Astrocyte of the hippocampus (primary cell): Measurements from ENCODE around the gene ZFX.

Source experiments
- DNase-seq: peaks from one replicate; pipeline ENCODE4 v3.0.0; 2011; ENCODE audit warnings: low read depth, low spot score

Gene ZFX

DNA sequence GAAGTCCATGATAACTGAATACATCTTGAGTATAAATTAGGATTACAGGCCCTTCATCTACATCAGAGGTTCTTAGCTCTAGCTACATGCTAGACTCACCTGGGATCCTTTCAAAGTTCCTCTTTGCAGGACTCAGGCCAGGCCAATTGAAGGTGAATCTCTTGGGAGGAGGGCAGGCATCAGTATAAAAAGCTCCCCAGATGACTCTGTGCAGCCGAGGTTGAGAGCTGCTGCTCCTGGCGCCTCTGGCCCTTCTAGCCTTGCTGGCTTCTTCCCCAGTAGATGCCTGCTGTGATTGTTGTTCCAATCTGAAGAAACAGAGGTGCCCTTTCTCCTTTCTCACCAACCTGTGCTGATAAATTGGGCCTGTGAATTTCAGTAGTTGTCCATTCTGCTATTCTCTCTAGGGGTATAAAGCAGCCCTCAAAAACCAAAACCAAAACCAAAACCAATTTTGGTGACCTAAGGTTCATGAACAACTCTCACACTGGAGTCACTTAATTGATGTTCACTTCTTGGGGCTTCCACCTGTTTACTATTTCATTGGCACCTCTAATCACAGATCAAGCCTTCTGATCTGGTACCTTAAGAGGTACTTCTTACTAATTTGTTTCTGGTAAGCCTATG lies 85.7 kb downstream of the ZFX start:
- DNase-seq: no peak

DNA sequence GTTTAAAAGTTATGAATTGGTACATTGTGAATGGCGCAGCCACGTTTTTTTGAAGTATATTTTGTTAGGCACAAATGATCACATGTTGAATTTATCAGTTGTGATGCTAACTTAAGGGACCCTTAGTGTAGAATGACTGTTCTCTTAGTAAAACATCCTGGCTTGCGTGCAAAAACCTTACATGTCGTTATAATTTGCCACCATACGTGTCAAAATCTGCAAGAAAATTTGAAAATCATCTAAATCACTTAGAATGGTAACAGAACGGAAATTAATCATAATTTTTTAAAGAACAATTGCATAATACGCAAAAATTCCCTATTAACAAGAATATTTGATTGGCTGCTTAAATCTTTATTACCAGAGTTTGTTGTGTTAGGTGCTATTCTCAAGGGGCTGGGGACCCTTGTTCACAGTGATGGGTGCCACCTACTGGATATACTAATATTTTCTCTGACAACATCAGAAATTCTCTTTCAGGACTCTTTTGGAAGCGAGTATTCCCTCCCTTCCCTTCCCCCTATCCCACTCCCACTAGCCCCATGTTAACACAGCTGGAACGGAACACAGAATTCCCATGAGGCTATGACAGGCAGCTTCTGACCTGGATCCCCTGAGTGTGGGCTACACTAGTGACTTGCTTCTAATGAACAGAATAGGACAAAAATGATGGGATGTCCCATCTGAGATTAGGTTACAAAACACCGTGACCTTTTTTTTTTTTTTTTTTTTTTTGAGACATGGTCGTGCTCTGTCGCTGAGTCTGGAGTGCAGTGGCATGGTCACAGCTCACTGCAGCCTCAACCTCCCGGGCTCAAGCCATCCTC lies 92.5 kb downstream of the ZFX start:
- peak; percentile 55 for DNase-seq

DNA sequence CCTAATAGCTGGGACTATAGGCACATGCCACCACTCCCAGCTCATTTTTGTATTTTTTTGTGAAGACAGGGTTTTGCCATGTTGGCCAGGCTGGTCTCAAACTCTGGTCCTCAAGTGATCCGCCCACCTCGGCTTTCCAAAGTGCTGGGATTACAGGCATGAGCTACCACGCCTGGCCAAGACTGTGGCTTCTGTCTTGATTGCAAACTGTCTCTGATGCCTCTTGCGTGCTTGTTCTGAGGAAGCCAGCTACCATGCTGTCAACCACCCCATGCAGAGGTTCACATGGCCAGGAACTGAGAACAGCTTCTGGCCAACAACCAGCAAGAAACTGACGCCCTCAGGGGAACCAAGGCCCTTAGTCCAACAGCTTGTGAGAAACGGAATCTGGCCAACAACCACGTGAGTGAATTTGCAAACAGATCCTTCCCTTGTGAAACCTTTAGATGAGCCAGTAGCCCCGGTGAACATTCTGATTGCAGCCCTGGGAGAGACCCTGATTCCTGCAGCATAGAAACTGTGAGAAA lies 93.2 kb downstream of the ZFX start:
- peak; percentile 42 for DNase-seq

GRCh38 chrX:24243188-24243587 lies 93.7 kb downstream of the ZFX start:
- no peak for DNase-seq

- DNase-seq: no peak
Measured at GRCh38 chrX:24243692-24244091, 94.2 kb downstream of the ZFX start.

DNA sequence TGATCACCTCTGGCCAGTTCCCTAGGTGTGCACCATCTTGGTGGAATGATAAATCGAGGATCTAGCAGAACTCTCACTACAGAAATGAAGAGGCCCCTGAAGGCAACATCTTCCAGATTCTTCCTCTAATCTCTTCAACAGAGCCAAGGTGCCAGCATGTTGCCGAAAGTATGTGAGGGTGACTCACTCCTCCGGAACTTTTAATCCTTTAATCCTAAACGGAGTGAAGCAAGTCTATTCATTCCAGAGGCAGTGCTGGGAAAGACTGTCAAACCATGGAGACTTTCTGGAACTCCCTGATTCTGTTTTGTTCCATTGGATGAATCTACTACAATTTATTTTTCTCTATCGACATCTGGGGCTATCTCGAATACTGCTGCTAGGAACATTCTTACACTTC lies 95.7 kb downstream of the ZFX start:
- peak; percentile 66 for DNase-seq

- DNase-seq: no peak
Measured at GRCh38 chrX:24248042-24248441, 98.5 kb downstream of the ZFX start.

GRCh38 chrX:24253030-24253429 lies 103.5 kb downstream of the ZFX start:
- DNase-seq: no peak

DNA sequence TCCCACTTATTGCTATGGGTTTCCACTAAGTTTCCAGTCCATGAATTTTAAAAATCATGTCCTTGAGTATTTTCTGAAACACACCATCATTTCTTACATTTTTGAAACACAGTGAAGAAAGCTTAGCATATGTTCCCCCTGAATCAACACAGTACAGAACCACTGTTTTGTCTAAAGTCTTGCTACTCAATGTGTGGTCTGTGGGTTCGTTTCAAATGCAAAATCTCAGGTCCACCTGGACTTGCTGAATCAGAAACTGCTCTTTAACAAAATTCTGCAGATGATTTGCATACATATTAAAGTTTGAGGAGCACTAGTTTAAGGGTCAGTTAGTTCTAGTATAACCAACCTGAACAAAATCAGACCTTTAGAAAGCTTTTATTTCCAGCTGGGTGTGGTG lies 103.9 kb downstream of the ZFX start:
- no peak for DNase-seq

- no peak for DNase-seq
Measured at GRCh38 chrX:24257011-24257410, 107.5 kb downstream of the ZFX start.

DNA sequence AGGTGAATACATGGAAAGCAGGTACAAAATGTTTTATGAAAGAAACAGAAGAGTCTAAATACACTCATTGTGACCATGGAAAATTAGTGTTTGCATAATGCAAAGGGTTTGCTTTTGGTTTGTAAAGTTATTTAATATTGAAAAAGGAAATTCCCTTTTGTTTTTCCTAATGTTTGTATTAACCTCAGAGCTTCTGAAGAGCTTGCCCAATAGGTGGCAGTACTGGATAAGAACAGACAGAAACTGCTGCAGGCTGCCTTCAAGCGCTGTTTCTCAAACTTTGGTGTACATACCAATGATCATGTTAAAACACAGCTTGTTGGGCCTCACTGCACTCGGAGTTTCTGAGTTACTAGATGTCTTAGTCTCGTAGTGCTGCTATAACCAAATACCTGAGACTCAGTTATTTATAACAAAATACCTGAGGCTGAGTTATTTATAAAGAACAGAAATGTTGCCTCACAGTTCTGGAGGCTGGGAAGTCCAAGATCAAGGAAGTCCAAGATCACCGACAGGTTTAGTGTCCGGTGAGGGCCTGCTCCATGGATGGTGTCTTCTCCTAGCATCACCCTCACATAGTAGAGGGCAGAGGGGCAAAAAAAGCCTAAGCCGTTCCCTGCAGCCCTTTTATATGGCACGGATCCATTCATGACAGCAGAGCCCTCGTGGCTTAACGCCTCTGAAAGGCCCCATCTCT lies 110.2 kb downstream of the ZFX start:
- peak; percentile 71 for DNase-seq

DNA sequence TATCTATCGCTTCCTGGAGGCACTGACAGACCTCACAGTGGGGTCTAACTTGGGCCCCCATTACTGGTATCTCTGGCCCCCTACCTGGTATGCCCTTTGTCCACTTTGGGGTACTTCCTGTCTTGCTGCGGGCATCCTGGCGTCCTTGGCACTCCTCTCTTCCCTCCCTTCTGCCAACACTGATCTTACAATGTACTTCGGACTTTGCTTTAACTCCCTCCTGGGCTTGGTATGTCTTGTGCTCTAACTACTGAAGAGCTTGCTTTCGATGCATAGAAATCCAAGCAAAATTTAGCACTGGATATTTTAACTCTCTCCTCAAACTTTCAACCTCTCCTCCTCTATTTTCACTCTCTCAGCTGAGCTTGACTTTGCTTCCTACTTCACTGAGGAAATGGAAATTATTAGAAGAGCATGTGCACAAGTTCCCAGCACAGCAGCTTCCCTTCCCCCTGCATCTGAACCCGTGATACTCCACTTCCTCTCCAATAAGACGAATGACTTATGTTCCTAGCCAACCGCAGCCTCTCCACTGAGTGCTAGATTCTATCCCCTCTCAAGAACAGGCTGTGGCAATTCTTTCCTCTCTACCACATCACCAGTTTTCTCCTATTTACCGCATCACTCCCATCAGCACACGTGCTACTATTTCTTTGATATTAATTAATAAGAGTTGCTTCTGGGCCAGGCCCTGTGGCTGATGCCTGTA lies 111.5 kb downstream of the ZFX start:
- no peak for DNase-seq

- no peak for DNase-seq
Measured at GRCh38 chrX:24262309-24262708, 112.8 kb downstream of the ZFX start.

GRCh38 chrX:24264383-24264782 lies 114.9 kb downstream of the ZFX start:
- no peak for DNase-seq
